HG02973 (cell line): ENCODE measurements around the gene FAAH.
"Not testable (repeated sequence)": the region's sequence is repeated elsewhere in the genome, so short reads cannot be mapped to it uniquely, and the experiment has no call there.

ENCODE experiments used
- ATAC-seq: cut with Tn5 transposase; IDR thresholded peaks from one replicate; pipeline ENCODE4 v1.9.1; 2021; ENCODE audit warnings: moderate library complexity; ENCODE audit not compliant: unreplicated experiment

The FAAH gene

GRCh38 chr1:46394108-46394871 lies at the start of gene FAAH:
FAAH (plus strand) TSS chr1:46394317; CDS start chr1:46394349, 32 bp downstream.
- no peak for ATAC-seq

- no peak for ATAC-seq
Observed at GRCh38 chr1:46344481-46344880, 49.6 kb upstream of the FAAH start.

- ATAC-seq: no peak
Observed at GRCh38 chr1:46345281-46345680, 48.8 kb upstream of the FAAH start.

GRCh38 chr1:46352363-46352762 lies 41.8 kb upstream of the FAAH start:
- ATAC-seq: no peak

GRCh38 chr1:46355920-46356319 lies 38.2 kb upstream of the FAAH start:
- not testable (repeated sequence) for ATAC-seq

- ATAC-seq: no peak
Observed at GRCh38 chr1:46362158-46362557, 32.0 kb upstream of the FAAH start.

GRCh38 chr1:46363121-46363520 lies 31.0 kb upstream of the FAAH start:
- ATAC-seq: no peak

- ATAC-seq: no peak
Observed at GRCh38 chr1:46364612-46365011, 29.5 kb upstream of the FAAH start.

GRCh38 chr1:46365796-46366195 lies 28.3 kb upstream of the FAAH start:
- not testable (repeated sequence) for ATAC-seq

- ATAC-seq: no peak
Observed at GRCh38 chr1:46367072-46367471, 27.0 kb upstream of the FAAH start.

GRCh38 chr1:46367701-46368100 lies 26.4 kb upstream of the FAAH start:
- not testable (repeated sequence) for ATAC-seq

- no peak for ATAC-seq
Observed at GRCh38 chr1:46368791-46369190, 25.3 kb upstream of the FAAH start.

- ATAC-seq: no peak
Observed at GRCh38 chr1:46369542-46370213, 24.4 kb upstream of the FAAH start.

GRCh38 chr1:46370214-46370633 lies 23.9 kb upstream of the FAAH start:
- no peak for ATAC-seq

GRCh38 chr1:46372431-46372830 lies 21.7 kb upstream of the FAAH start:
- ATAC-seq: no peak

GRCh38 chr1:46379996-46380395 lies 14.1 kb upstream of the FAAH start:
- no peak for ATAC-seq

GRCh38 chr1:46380508-46380907 lies 13.6 kb upstream of the FAAH start:
- ATAC-seq: no peak

GRCh38 chr1:46393510-46393909 lies 607 bp upstream of the FAAH start:
- ATAC-seq: no peak

GRCh38 chr1:46394872-46395465 lies 852 bp downstream of the FAAH start:
- ATAC-seq: no peak

GRCh38 chr1:46396441-46397398 lies 2.6 kb downstream of the FAAH start:
- ATAC-seq: no peak

- ATAC-seq: no peak
Observed at GRCh38 chr1:46399307-46399706, 5.2 kb downstream of the FAAH start.
